T-helper 17 cell (primary cell): ENCODE data around the gene RAP2C. TPM values are rescaled to one million over a fixed set of nuclear protein-coding genes. Genes with fewer than 3 reads are reported as not detected.

Experiments used
- total RNA-seq, 4 donors: library from RNA in 2 of 4; stranded (reverse) in 2 of 4; gene quantifications; one replicate each; pipeline ENCODE4 v1.2.3 and lab custom pipeline; 2022 to 2026

RAP2C gene
- total RNA-seq, 2 donors from 2014 or later, result 38.5 to 47.2 TPM

Other genes starting within 250 kb of the RAP2C start
- gene STK26, start 196.1 kb downstream of the RAP2C start, total RNA-seq, result 10 to 100 TPM; 25.2 to 34.3 TPM
- not detected for gene FRMD7, start 91.4 kb downstream of the RAP2C start, total RNA-seq